Effector CD4-positive, alpha-beta T cell (primary cell): ENCODE results near the gene IMMP2L.
"Not testable (repeated sequence)": the region's sequence is repeated elsewhere in the genome, so short reads cannot be mapped to it uniquely, and the experiment has no call there.

Experiments used
- DNase-seq: peaks from one replicate; pipeline ENCODE4 v3.0.0-alpha.2; 2020

Gene IMMP2L

GRCh38 chr7:111505422-111505821 is 56.9 kb downstream of the IMMP2L start:
- DNase-seq, result not testable (repeated sequence)

- DNase-seq, result not testable (repeated sequence)
These were observed 60.5 kb downstream of the IMMP2L start for GRCh38 chr7:111501799-111502198.

GRCh38 chr7:111499027-111499426 is 63.3 kb downstream of the IMMP2L start:
- DNase-seq, result no peak

- DNase-seq, result no peak
These were observed 63.8 kb downstream of the IMMP2L start for GRCh38 chr7:111498391-111499007.

- DNase-seq, result no peak
These were observed 67.0 kb downstream of the IMMP2L start for GRCh38 chr7:111495173-111495810.

GRCh38 chr7:111492234-111492633 is 70.1 kb downstream of the IMMP2L start:
- no peak for DNase-seq

GRCh38 chr7:111486472-111487142 is 75.7 kb downstream of the IMMP2L start:
- DNase-seq, result no peak

- no peak for DNase-seq
These were observed 76.5 kb downstream of the IMMP2L start for GRCh38 chr7:111485701-111486380.

- DNase-seq, result no peak
These were observed 79.2 kb downstream of the IMMP2L start for GRCh38 chr7:111483078-111483477.

- DNase-seq, result no peak
These were observed 84.6 kb downstream of the IMMP2L start for GRCh38 chr7:111477462-111478225.

GRCh38 chr7:111476586-111477293 is 85.6 kb downstream of the IMMP2L start:
- no peak for DNase-seq

GRCh38 chr7:111475959-111476358 is 86.3 kb downstream of the IMMP2L start:
- DNase-seq, result no peak

- no peak for DNase-seq
These were observed 86.9 kb downstream of the IMMP2L start for GRCh38 chr7:111475419-111475748.

GRCh38 chr7:111474723-111475418 is 87.4 kb downstream of the IMMP2L start:
- DNase-seq, result no peak

GRCh38 chr7:111473449-111474198 is 88.7 kb downstream of the IMMP2L start:
- no peak for DNase-seq

GRCh38 chr7:111470998-111471397 is 91.3 kb downstream of the IMMP2L start:
- no peak for DNase-seq

GRCh38 chr7:111469894-111470293 is 92.4 kb downstream of the IMMP2L start:
- not testable (repeated sequence) for DNase-seq

- DNase-seq, result not testable (repeated sequence)
These were observed 96.5 kb downstream of the IMMP2L start for GRCh38 chr7:111465774-111466173.

- no peak for DNase-seq
These were observed 101.6 kb downstream of the IMMP2L start for GRCh38 chr7:111460695-111461094.

- DNase-seq, result no peak
These were observed 102.5 kb downstream of the IMMP2L start for GRCh38 chr7:111459757-111460280.
